HEK293 (cell line): ENCODE data around the gene HIPK1.
A peak's percentile ranks its signal among the peaks of the same experiment; 100 is the strongest.

Experiments
- CTCF ChIA-PET: fragments of 350-600 bp; formaldehyde crosslinking; extraction: SDS; loops from one replicate; lab custom pipeline; 2021; ENCODE audit warnings: antibody characterized with exemption; lab: Yijun Ruan, JAX
- POLR2A ChIA-PET: fragments of 300-600 bp; formaldehyde crosslinking; extraction: SDS; loops from one replicate; lab custom pipeline; 2020; ENCODE audit warnings: antibody characterized with exemption, inconsistent platforms; lab: Yijun Ruan, JAX
- H3K27ac ChIP-seq: fragments of 200-500 bp; sonication (Bioruptor generic); 2 replicates; pipeline ENCODE4 v1.5.1; 2014; ENCODE audit warnings: low read depth, low read length, control low read depth, inconsistent platforms; ENCODE audit errors: extremely low read depth
- H3K36me3 ChIP-seq, 2 experiments: fragments of 200-500 bp in 1 of 2; sonication (Bioruptor generic) in 1 of 2; 1 replicate in 1 of 2; 2 replicates in 1 of 2; pipeline ENCODE4 v1.5.1; 2014 to 2017; ENCODE audit warnings: inconsistent platforms in 2 of 2, low read length in 2 of 2; ENCODE audit not compliant: control insufficient read depth in 2 of 2, insufficient read depth in 1 of 2
- H3K4me1 ChIP-seq: fragments of 200-500 bp; sonication (Bioruptor generic); 2 replicates; pipeline ENCODE4 v1.5.1; 2014; ENCODE audit warnings: mild to moderate bottlenecking, low read length, inconsistent platforms; ENCODE audit not compliant: control insufficient read depth, insufficient read depth
- H3K4me3 ChIP-seq: 2 replicates; pipeline ENCODE4 v1.5.1; 2011; ENCODE audit warnings: low read depth, mild to moderate bottlenecking, control low read depth, low read length, moderate library complexity
- H3K9me3 ChIP-seq: fragments of 200-500 bp; sonication (Bioruptor generic); 2 replicates; pipeline ENCODE4 v1.5.1; 2014; ENCODE audit warnings: low read depth, low read length, inconsistent platforms; ENCODE audit not compliant: control insufficient read depth, insufficient read depth
- HOXA7 ChIP-seq: sonication (generic); formaldehyde crosslinking; IDR thresholded peaks from 2 replicates; pipeline ENCODE4 v1.8.1; 2022; ENCODE audit warnings: missing genetic modification reagents, borderline replicate concordance
- HOXD13 ChIP-seq: sonication (generic); formaldehyde crosslinking; IDR thresholded peaks from 2 replicates; pipeline ENCODE4 v1.8.0; 2022; ENCODE audit warnings: missing genetic modification reagents, borderline replicate concordance
- MEIS1 ChIP-seq: sonication (generic); formaldehyde crosslinking; IDR thresholded peaks from 2 replicates; pipeline ENCODE4 v1.8.1; 2022; ENCODE audit warnings: missing genetic modification reagents, mild to moderate bottlenecking, borderline replicate concordance
- REPIN1 ChIP-seq: fragments of 450-650 bp; formaldehyde crosslinking; IDR thresholded peaks from 2 replicates; pipeline ENCODE4 v1.5.1; 2017; ENCODE audit warnings: missing biosample characterization, missing genetic modification characterization, low read depth
- ZBTB17 ChIP-seq: fragments of 450-650 bp; formaldehyde crosslinking; IDR thresholded peaks from 2 replicates; pipeline ENCODE4 v1.5.1; 2016; ENCODE audit warnings: missing biosample characterization, missing genetic modification characterization
- ZBTB7A ChIP-seq: fragments of 450-650 bp; formaldehyde crosslinking; IDR thresholded peaks from 2 replicates; pipeline ENCODE4 v1.5.1; 2016; ENCODE audit warnings: low read depth, missing biosample characterization, missing genetic modification characterization
- ZEB2 ChIP-seq: fragments of 450-650 bp; formaldehyde crosslinking; IDR thresholded peaks from 2 replicates; pipeline ENCODE4 v1.5.1; 2016; ENCODE audit warnings: missing biosample characterization, missing genetic modification characterization
- ZFP3 ChIP-seq: fragments of 450-650 bp; formaldehyde crosslinking; IDR thresholded peaks from 2 replicates; pipeline ENCODE4 v1.5.1; 2016; ENCODE audit warnings: low read depth, missing biosample characterization, missing genetic modification characterization
- ZIC2 ChIP-seq: fragments of 450-650 bp; formaldehyde crosslinking; IDR thresholded peaks from 2 replicates; pipeline ENCODE4 v1.5.1; 2016; ENCODE audit warnings: missing biosample characterization, missing genetic modification characterization
- ZNF223 ChIP-seq: fragments of 450-650 bp; formaldehyde crosslinking; IDR thresholded peaks from 2 replicates; pipeline ENCODE4 v1.5.1; 2016; ENCODE audit warnings: missing biosample characterization, missing genetic modification characterization
- ZNF311 ChIP-seq: fragments of 450-650 bp; formaldehyde crosslinking; IDR thresholded peaks from 2 replicates; pipeline ENCODE4 v1.5.1; 2017; ENCODE audit warnings: missing biosample characterization, missing genetic modification characterization, borderline replicate concordance
- ZNF37A ChIP-seq: fragments of 450-650 bp; IDR thresholded peaks from 2 replicates; pipeline ENCODE4 v1.5.1; 2018; ENCODE audit warnings: missing biosample characterization, missing genetic modification characterization
- ZNF501 ChIP-seq: fragments of 450-650 bp; formaldehyde crosslinking; IDR thresholded peaks from 2 replicates; pipeline ENCODE4 v1.5.1; 2016; ENCODE audit warnings: missing biosample characterization, missing genetic modification characterization
- ZNF529 ChIP-seq: fragments of 450-650 bp; formaldehyde crosslinking; IDR thresholded peaks from 2 replicates; pipeline ENCODE4 v1.5.1; 2017; ENCODE audit warnings: missing genetic modification characterization, missing biosample characterization; ENCODE audit not compliant: insufficient replicate concordance
- ZNF585B ChIP-seq: fragments of 450-650 bp; formaldehyde crosslinking; IDR thresholded peaks from 2 replicates; pipeline ENCODE4 v1.5.1; 2016; ENCODE audit warnings: missing biosample characterization, missing genetic modification characterization
- ZNF624 ChIP-seq: fragments of 450-650 bp; formaldehyde crosslinking; IDR thresholded peaks from 2 replicates; pipeline ENCODE4 v1.5.1; 2017; ENCODE audit warnings: missing biosample characterization, missing genetic modification characterization
- ZNF670 ChIP-seq: fragments of 450-650 bp; formaldehyde crosslinking; IDR thresholded peaks from 2 replicates; pipeline ENCODE4 v1.5.1; 2016; ENCODE audit warnings: missing biosample characterization, missing genetic modification characterization, low read depth
- ZNF830 ChIP-seq: fragments of 450-650 bp; IDR thresholded peaks from 2 replicates; pipeline ENCODE4 v1.5.0; 2018; ENCODE audit warnings: missing biosample characterization, missing genetic modification characterization, low read depth, mild to moderate bottlenecking, moderate library complexity
- ZSCAN30 ChIP-seq: fragments of 450-650 bp; IDR thresholded peaks from 2 replicates; pipeline ENCODE4 v1.5.1; 2018; ENCODE audit warnings: missing biosample characterization, mild to moderate bottlenecking, missing genetic modification characterization, moderate library complexity
- TF ChIP-seq, protein P1 (sequence below): fragments of 450-650 bp; formaldehyde crosslinking; IDR thresholded peaks from 2 replicates; pipeline ENCODE4 v1.5.1; 2017; ENCODE audit warnings: missing biosample characterization, missing genetic modification characterization
- TF ChIP-seq, protein P2 (sequence below): fragments of 450-650 bp; formaldehyde crosslinking; optimal IDR thresholded peaks from 2 replicates; pipeline ENCODE3; 2016; ENCODE audit warnings: missing biosample characterization, mild to moderate bottlenecking, missing genetic modification characterization
- TF ChIP-seq, protein P3 (sequence below): fragments of 450-650 bp; formaldehyde crosslinking; IDR thresholded peaks from 2 replicates; pipeline ENCODE4 v1.5.1; 2016; ENCODE audit warnings: missing biosample characterization, missing genetic modification characterization
- TF ChIP-seq, protein P4 (sequence below): fragments of 450-650 bp; formaldehyde crosslinking; IDR thresholded peaks from 2 replicates; pipeline ENCODE4 v1.5.1; 2016; ENCODE audit warnings: missing biosample characterization, missing genetic modification characterization
- TF ChIP-seq, protein P5 (sequence below): fragments of 450-650 bp; formaldehyde crosslinking; IDR thresholded peaks from 2 replicates; pipeline ENCODE4 v1.5.1; 2016; ENCODE audit warnings: missing biosample characterization, missing genetic modification characterization
- TF ChIP-seq, protein P6 (sequence below): fragments of 450-650 bp; formaldehyde crosslinking; IDR thresholded peaks from 2 replicates; pipeline ENCODE4 v1.5.1; 2016; ENCODE audit warnings: missing biosample characterization, missing genetic modification characterization

HIPK1 gene

DNA sequence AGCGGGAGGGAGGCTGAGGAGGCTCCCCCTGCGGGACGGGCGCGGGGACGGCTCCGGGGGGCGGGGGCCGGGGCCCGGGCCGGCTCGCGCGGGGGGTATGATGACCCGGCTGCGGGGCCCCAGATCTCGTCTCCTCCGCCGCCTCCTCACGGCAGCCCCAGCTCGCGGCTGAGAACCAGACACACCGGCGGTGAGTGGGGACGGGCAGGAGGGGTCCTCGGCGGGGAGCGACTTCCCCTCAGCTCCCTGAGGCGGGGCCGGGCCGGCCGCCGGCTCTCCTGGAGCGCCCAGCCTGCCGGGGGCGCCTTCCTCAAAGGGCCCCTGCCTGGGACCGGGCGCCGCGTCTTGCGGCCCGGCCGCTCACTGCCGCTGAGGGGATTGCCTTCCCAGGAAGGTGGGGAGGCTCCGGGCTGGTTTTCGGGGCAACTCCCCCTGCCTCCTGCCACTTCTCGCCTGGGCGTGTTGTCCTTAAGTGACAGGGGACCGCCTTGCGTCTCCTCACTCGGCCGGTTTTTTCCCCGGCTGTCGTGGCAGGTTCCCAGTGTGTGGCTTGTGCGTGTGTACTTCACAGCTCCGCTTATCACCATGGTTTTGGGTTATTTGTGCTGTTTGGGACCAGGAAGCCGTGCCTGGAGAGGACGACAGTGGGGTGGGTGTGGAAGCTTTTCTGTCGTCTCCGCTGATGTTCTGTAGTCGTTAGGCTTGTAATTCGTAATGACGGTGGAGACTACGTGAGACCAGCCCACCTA, 800 bp downstream of the HIPK1 start:
- POLR2A ChIA-PET, result interaction anchor here (0.5 to 5.3 kb wide), 14 partner anchors 12 to 171 kb away, joined by 3 to 84 read pairs (median 4); partner anchors contain the start of genes AP4B1, DCLRE1B, PHTF1 and RSBN1
- Histone ChIP-seq H3K9me3 (no peaks in the 10 kb centered on the region), H3K4me1 (peaks cover 3% of the 10 kb centered on the region), H3K36me3 (no peaks in the 10 kb centered on the region), H3K27ac (peak overlapping the region; percentile 51), H3K4me3 (peak overlapping the region; percentile 96)
- CTCF ChIA-PET, result interaction anchor here (0.5 to 2.1 kb wide), 10 partner anchors 13 to 1211 kb away, joined by 3 to 8 read pairs (median 4); partner anchors contain the start of gene AP4B1
- TF ChIP-seq, protein P1, sequence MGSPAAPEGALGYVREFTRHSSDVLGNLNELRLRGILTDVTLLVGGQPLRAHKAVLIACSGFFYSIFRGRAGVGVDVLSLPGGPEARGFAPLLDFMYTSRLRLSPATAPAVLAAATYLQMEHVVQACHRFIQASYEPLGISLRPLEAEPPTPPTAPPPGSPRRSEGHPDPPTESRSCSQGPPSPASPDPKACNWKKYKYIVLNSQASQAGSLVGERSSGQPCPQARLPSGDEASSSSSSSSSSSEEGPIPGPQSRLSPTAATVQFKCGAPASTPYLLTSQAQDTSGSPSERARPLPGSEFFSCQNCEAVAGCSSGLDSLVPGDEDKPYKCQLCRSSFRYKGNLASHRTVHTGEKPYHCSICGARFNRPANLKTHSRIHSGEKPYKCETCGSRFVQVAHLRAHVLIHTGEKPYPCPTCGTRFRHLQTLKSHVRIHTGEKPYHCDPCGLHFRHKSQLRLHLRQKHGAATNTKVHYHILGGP (tag by site-specific recombination), result no peak
- TF ChIP-seq, protein P2, sequence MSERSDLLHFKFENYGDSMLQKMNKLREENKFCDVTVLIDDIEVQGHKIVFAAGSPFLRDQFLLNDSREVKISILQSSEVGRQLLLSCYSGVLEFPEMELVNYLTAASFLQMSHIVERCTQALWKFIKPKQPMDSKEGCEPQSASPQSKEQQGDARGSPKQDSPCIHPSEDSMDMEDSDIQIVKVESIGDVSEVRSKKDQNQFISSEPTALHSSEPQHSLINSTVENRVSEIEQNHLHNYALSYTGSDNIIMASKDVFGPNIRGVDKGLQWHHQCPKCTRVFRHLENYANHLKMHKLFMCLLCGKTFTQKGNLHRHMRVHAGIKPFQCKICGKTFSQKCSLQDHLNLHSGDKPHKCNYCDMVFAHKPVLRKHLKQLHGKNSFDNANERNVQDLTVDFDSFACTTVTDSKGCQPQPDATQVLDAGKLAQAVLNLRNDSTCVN (tag by site-specific recombination), result peak; percentile 44
- TF ChIP-seq MEIS1 (CRISPR knock-in tag) (no peak), ZNF311 (no peak), ZEB2 (tag by site-specific recombination) (peak; percentile 52; the same call in 1 of the 2 replicates), HOXD13 (no peak), ZNF624 (no peak), ZNF830 (tag by site-specific recombination) (no peak), REPIN1 (tag by site-specific recombination) (no peak), ZNF37A (no peak), ZBTB7A (no peak), ZBTB17 (tag by site-specific recombination) (peak; percentile 26; the same call in 1 of the 2 replicates), ZNF529 (tag by site-specific recombination) (no peak), ZNF501 (peak; percentile 45; the same call in 1 of the 2 replicates), ZNF223 (tag by site-specific recombination) (no peak), ZFP3 (tag by site-specific recombination) (no peak), HOXA7 (no peak), ZNF670 (no peak), ZIC2 (tag by site-specific recombination) (peak; percentile 65), ZNF585B (no peak), ZSCAN30 (tag by site-specific recombination) (peak; percentile 19)
- TF ChIP-seq, protein P3, sequence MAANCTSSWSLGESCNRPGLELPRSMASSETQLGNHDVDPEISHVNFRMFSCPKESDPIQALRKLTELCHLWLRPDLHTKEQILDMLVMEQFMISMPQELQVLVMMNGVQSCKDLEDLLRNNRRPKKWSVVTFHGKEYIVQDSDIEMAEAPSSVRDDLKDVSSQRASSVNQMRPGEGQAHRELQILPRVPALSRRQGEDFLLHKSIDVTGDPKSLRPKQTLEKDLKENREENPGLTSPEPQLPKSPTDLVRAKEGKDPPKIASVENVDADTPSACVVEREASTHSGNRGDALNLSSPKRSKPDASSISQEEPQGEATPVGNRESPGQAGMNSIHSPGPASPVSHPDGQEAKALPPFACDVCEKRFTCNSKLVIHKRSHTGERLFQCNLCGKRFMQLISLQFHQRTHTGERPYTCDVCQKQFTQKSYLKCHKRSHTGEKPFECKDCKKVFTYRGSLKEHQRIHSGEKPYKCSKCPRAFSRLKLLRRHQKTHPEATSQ (tag by site-specific recombination), result no peak
- TF ChIP-seq, protein P4, sequence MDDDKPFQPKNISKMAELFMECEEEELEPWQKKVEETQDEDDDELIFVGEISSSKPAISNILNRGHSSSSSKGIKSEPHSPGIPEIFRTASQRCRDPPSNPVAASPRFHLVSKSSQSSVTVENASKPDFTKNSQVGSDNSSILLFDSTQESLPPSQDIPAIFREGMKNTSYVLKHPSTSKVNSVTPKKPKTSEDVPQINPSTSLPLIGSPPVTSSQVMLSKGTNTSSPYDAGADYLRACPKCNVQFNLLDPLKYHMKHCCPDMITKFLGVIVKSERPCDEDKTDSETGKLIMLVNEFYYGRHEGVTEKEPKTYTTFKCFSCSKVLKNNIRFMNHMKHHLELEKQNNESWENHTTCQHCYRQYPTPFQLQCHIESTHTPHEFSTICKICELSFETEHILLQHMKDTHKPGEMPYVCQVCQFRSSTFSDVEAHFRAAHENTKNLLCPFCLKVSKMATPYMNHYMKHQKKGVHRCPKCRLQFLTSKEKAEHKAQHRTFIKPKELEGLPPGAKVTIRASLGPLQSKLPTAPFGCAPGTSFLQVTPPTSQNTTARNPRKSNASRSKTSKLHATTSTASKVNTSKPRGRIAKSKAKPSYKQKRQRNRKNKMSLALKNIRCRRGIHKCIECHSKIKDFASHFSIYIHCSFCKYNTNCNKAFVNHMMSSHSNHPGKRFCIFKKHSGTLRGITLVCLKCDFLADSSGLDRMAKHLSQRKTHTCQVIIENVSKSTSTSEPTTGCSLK (tag by site-specific recombination), result no peak
- TF ChIP-seq, protein P5, sequence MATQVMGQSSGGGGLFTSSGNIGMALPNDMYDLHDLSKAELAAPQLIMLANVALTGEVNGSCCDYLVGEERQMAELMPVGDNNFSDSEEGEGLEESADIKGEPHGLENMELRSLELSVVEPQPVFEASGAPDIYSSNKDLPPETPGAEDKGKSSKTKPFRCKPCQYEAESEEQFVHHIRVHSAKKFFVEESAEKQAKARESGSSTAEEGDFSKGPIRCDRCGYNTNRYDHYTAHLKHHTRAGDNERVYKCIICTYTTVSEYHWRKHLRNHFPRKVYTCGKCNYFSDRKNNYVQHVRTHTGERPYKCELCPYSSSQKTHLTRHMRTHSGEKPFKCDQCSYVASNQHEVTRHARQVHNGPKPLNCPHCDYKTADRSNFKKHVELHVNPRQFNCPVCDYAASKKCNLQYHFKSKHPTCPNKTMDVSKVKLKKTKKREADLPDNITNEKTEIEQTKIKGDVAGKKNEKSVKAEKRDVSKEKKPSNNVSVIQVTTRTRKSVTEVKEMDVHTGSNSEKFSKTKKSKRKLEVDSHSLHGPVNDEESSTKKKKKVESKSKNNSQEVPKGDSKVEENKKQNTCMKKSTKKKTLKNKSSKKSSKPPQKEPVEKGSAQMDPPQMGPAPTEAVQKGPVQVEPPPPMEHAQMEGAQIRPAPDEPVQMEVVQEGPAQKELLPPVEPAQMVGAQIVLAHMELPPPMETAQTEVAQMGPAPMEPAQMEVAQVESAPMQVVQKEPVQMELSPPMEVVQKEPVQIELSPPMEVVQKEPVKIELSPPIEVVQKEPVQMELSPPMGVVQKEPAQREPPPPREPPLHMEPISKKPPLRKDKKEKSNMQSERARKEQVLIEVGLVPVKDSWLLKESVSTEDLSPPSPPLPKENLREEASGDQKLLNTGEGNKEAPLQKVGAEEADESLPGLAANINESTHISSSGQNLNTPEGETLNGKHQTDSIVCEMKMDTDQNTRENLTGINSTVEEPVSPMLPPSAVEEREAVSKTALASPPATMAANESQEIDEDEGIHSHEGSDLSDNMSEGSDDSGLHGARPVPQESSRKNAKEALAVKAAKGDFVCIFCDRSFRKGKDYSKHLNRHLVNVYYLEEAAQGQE (tag by site-specific recombination), result no peak
- TF ChIP-seq, protein P6, sequence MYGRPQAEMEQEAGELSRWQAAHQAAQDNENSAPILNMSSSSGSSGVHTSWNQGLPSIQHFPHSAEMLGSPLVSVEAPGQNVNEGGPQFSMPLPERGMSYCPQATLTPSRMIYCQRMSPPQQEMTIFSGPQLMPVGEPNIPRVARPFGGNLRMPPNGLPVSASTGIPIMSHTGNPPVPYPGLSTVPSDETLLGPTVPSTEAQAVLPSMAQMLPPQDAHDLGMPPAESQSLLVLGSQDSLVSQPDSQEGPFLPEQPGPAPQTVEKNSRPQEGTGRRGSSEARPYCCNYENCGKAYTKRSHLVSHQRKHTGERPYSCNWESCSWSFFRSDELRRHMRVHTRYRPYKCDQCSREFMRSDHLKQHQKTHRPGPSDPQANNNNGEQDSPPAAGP (tag by site-specific recombination), result no peak
